Measurements from ENCODE around the gene ADORA1. TPM values are rescaled to one million over a fixed set of nuclear protein-coding genes. Genes with fewer than 3 reads are reported as not detected.

Gene ADORA1
- polyA plus RNA-seq, 1 donor (not counting 4 experiments of a cell fraction or from before 2014, with no cell fraction given): 0.09 TPM

DNA sequence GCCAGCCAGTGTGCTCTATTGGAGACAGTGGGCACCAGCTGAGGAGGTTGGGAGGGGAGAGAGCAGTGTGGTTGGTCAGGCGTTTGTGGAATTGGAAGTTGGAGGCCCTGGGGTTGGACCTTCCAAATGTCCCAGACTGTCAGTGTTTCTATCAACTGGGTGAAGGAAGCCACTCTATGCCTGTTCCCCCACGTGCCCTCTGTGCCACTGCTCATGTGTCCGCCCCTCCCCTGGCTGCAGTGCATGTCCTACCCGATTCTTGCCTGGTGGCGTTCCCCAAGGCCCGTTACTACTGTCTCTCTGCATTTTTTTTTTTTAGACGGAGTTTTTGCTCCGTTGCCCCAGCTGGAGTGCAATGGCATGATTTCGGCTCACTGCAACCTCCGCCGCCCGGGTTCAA lies 21.1 kb downstream of the ADORA1 start:
- Histone ChIP-seq H3K4me2 (ENCODE audit: control insufficient read depth, extremely low read depth, insufficient read depth, low read depth, low read length) (no peak overlapping the region), H2AFZ (ENCODE audit: control insufficient read depth, low read length) (no peak overlapping the region), H3K9ac (ENCODE audit: control insufficient read depth, extremely low read depth, insufficient read depth, low read length) (no peak overlapping the region), H3K27ac (ENCODE audit: control insufficient read depth, insufficient read depth, low read length) (no peak overlapping the region), H3K27me3 (ENCODE audit: control insufficient read depth, extremely low read depth, insufficient read depth, low read length) (no peaks in the 10 kb centered on the region), H3K9me1 (ENCODE audit: control insufficient read depth, extremely low read depth, insufficient read depth, low read length) (no peaks in the 10 kb centered on the region), H3K79me2 (ENCODE audit: control insufficient read depth, insufficient read depth, low read length) (no peaks in the 10 kb centered on the region), H3K4me3 (ENCODE audit: control insufficient read depth in 2 of 3, extremely low read depth in 1 of 3, insufficient read depth in 2 of 3, low read depth in 1 of 3, low read length in 3 of 3) (no peak overlapping the region), H4K20me1 (ENCODE audit: control insufficient read depth, extremely low read depth, insufficient read depth, low read length) (no peaks in the 10 kb centered on the region), H3K4me1 (ENCODE audit: control insufficient read depth, extremely low read depth, insufficient read depth, low read length) (peaks cover 9% of the 10 kb centered on the region), H3K36me3 (ENCODE audit: control insufficient read depth in 2 of 2, extremely low read depth in 1 of 2, insufficient read depth in 2 of 2, low read length in 2 of 2) (no peaks in the 10 kb centered on the region), H3K9me3 (ENCODE audit: control insufficient read depth, low read depth, low read length) (no peaks in the 10 kb centered on the region)
- dilution Hi-C loops (cut with MboI; ENCODE audit: extremely low pct_ligation_motif_present, low sequenced_read_pairs): no loop called here
- TF ChIP-seq, protein P1, sequence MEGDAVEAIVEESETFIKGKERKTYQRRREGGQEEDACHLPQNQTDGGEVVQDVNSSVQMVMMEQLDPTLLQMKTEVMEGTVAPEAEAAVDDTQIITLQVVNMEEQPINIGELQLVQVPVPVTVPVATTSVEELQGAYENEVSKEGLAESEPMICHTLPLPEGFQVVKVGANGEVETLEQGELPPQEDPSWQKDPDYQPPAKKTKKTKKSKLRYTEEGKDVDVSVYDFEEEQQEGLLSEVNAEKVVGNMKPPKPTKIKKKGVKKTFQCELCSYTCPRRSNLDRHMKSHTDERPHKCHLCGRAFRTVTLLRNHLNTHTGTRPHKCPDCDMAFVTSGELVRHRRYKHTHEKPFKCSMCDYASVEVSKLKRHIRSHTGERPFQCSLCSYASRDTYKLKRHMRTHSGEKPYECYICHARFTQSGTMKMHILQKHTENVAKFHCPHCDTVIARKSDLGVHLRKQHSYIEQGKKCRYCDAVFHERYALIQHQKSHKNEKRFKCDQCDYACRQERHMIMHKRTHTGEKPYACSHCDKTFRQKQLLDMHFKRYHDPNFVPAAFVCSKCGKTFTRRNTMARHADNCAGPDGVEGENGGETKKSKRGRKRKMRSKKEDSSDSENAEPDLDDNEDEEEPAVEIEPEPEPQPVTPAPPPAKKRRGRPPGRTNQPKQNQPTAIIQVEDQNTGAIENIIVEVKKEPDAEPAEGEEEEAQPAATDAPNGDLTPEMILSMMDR (optimal IDR thresholded peaks at IDR 0.05 in 1 of 3, IDR thresholded peaks at IDR 0.05 in 1 of 3, conservative IDR thresholded peaks at IDR 0.05 in 1 of 3; ENCODE audit: extremely low read depth in 1 of 3, insufficient read depth in 2 of 3, low read length in 3 of 3): no peak
- TF ChIP-seq EZH2 (IDR thresholded peaks at IDR 0.05; ENCODE audit: low read length): no peak
- DNase-seq (ENCODE audit: low read depth, low spot score): no peak
- FAIRE-seq: no peak

DNA sequence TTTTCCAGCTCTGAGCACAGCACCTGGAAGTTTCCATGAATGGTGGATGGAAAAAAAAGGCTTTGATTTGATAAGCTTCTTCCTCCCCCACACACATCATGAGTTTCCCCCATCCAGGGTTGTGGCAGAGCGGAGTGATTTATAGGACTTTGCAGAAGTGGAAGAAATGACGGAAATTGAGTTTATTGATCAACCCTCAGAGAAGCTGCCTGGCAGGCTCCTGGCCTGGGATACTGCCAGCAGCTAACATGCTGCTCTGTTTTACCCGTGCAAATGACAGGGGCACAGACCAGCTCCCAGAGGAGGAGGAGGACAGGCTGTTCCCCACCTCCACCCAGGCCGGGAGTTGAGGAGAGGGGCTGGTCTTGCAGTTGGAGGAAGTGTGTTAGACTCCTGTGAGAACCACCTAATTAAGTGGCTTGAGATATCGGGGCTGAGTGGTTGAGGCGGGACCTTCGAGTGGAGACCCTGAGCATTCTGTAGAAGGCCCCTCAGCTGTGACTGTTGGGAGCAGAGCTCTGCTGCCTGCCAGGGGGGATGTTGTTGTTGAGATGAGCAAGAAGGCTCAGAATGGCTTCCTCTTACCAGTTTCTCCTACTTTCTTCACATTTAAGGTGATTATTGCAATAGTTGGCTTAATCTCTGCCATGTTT lies 21.8 kb downstream of the ADORA1 start:
- Histone ChIP-seq H3K36me3 (ENCODE audit: control insufficient read depth in 2 of 2, extremely low read depth in 1 of 2, insufficient read depth in 2 of 2, low read length in 2 of 2) (no peaks in the 10 kb centered on the region), H3K79me2 (ENCODE audit: control insufficient read depth, insufficient read depth, low read length) (no peaks in the 10 kb centered on the region), H3K9me1 (ENCODE audit: control insufficient read depth, extremely low read depth, insufficient read depth, low read length) (no peaks in the 10 kb centered on the region), H3K27ac (ENCODE audit: control insufficient read depth, insufficient read depth, low read length) (no peak overlapping the region), H3K4me2 (ENCODE audit: control insufficient read depth, extremely low read depth, insufficient read depth, low read depth, low read length) (no peak overlapping the region), H3K4me3 (ENCODE audit: control insufficient read depth in 2 of 3, extremely low read depth in 1 of 3, insufficient read depth in 2 of 3, low read depth in 1 of 3, low read length in 3 of 3) (no peak overlapping the region), H3K9me3 (ENCODE audit: control insufficient read depth, low read depth, low read length) (no peaks in the 10 kb centered on the region), H4K20me1 (ENCODE audit: control insufficient read depth, extremely low read depth, insufficient read depth, low read length) (no peaks in the 10 kb centered on the region), H3K4me1 (ENCODE audit: control insufficient read depth, extremely low read depth, insufficient read depth, low read length) (peaks cover 15% of the 10 kb centered on the region), H3K9ac (ENCODE audit: control insufficient read depth, extremely low read depth, insufficient read depth, low read length) (no peak overlapping the region), H3K27me3 (ENCODE audit: control insufficient read depth, extremely low read depth, insufficient read depth, low read length) (no peaks in the 10 kb centered on the region), H2AFZ (ENCODE audit: control insufficient read depth, low read length) (no peak overlapping the region)
- no peak for FAIRE-seq
- DNase-seq (ENCODE audit: low read depth, low spot score): no peak
- TF ChIP-seq, protein P1 (optimal IDR thresholded peaks at IDR 0.05 in 1 of 3, IDR thresholded peaks at IDR 0.05 in 1 of 3, conservative IDR thresholded peaks at IDR 0.05 in 1 of 3; ENCODE audit: extremely low read depth in 1 of 3, insufficient read depth in 2 of 3, low read length in 3 of 3): no peak
- no peak for TF ChIP-seq EZH2 (IDR thresholded peaks at IDR 0.05; ENCODE audit: low read length)
- dilution Hi-C loops (cut with MboI; ENCODE audit: extremely low pct_ligation_motif_present, low sequenced_read_pairs): no loop called here
